Measurements from ENCODE around the gene CRIP3.
A peak's percentile ranks its signal among the peaks of the same experiment; 100 is the strongest.

CRIP3 gene

DNA sequence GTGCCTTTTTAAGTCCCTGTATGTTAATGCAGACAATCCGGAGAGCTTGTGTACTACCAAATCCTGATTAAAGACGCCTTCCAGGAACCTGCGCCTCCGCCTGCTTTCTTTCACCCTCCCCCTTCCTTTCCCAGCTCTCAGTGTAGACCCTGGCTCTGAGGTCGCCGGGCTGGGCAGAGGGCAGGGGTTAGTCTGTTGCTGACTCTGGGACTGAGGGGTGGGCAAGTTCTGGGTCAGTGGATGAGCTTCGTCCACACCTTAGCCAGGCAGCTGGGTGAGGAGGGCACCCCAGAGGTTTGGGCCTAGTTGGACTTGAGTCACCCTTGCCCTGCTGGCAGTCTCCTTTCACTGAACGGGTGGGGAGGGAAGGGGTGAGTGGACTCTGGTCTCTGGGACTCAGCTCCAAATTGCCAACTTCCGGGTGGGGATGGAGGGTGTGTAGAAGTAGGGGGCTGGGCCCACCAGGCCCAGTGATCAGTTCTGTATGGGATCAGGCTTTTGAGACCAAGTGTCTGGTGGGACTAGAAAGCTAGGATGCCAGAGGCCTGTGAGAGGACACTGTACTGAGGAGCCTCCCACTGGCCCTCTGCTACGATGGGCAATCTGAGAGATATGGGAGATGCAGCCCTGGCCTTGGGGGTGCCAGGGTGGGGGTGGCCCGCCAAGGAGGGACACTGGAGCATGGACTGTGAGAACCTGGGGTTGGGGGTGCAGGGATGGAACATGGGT is 31.9 kb downstream of the CRIP3 start:
- H3K4me3 Mint-ChIP-seq = peak overlapping the region; percentile 86

DNA sequence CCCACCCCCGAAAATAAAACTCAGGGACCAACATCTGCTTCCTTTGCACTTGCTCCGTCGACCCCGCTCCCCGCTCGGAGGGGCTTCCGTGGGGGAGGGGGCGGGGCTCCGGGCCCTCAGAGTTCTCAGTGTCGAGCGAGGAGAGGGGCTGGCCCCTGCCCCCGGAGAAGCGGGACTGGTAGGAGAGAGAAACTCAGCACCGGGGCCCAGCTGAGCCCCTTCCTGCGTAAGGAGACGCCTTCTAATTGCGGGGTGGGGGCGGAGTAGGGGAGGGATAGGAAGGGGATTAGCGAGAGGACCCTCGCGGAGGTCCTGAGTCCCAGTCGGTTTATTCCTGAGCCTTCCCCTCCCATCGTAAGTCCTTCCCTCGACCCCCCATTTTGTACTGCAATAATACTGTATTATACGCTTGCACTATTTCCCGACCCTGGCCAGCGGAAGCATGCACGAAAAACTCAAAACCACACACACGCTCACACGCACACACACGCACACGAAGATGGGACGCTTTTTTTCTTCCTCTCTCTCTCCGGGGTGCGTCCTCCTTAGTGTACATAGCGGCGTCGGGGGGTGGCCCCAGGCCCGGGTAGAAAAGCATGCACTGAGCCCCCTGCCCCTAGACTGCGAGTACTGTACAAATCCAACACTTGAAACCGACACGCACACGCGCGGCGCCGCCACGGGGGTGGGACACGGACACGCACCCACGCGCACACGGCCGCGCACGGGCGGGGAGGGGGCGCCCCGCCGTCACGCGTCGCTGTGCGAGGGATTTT is 32.6 kb downstream of the CRIP3 start:
- Mint-ChIP-seq H3K9me3 (ENCODE audit: low read depth) (no peaks in the 10 kb centered on the region), H3K27me3 (peaks cover 8% of the 10 kb centered on the region), H3K27ac (peak overlapping the region; percentile 18), H3K4me1 (ENCODE audit: low read depth) (peaks cover 7% of the 10 kb centered on the region), H3K36me3 (no peaks in the 10 kb centered on the region), H3K4me3 (peak overlapping the region; percentile 86)

More for the DNA sequence above, 31.9 kb downstream of the CRIP3 start:
- Mint-ChIP-seq H3K27ac (no peak overlapping the region), H3K36me3 (no peaks in the 10 kb centered on the region), H3K27me3 (peaks cover 10% of the 10 kb centered on the region), H3K4me1 (ENCODE audit: low read depth) (peaks cover 6% of the 10 kb centered on the region), H3K9me3 (ENCODE audit: low read depth) (no peaks in the 10 kb centered on the region)

DNA sequence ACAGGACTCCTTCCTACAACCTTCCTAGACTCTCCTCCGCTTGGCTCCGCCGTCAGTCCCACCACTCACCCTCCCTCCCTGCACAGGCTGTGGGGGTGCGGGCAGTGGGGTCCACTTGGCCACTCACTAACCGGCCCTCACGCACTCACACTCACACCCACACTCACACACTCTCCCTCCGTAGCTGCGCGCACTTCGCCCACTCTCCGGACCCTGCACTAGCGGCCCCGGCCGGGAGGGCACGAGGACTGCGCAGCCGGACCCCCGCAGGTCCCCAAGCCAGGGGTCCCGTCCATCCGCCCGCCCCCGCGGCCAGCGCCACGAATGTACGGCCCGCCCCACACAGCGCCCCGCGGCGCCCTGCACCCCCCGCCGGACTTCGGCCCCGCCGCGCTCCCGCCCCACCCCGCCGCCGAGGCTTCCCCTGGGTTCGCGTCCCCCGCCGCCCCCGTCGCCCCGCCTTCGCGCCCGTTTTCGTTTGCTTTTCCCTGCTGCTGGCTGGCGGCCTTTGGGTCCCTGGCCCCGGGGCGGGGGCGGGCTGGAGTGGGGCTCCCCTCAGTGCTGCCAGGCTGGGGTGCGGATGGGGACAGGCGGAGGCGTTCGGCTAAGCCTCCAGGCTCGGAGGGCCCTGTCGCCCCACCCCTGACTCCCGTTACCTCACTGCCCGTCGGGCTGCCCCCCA is 33.6 kb downstream of the CRIP3 start:
- Mint-ChIP-seq H3K27me3 (peaks cover 3% of the 10 kb centered on the region), H3K9me3 (ENCODE audit: low read depth) (no peaks in the 10 kb centered on the region), H3K36me3 (no peaks in the 10 kb centered on the region), H3K4me3 (peak overlapping the region; percentile 86), H3K4me1 (ENCODE audit: low read depth) (peaks cover 10% of the 10 kb centered on the region), H3K27ac (no peak overlapping the region)

DNA sequence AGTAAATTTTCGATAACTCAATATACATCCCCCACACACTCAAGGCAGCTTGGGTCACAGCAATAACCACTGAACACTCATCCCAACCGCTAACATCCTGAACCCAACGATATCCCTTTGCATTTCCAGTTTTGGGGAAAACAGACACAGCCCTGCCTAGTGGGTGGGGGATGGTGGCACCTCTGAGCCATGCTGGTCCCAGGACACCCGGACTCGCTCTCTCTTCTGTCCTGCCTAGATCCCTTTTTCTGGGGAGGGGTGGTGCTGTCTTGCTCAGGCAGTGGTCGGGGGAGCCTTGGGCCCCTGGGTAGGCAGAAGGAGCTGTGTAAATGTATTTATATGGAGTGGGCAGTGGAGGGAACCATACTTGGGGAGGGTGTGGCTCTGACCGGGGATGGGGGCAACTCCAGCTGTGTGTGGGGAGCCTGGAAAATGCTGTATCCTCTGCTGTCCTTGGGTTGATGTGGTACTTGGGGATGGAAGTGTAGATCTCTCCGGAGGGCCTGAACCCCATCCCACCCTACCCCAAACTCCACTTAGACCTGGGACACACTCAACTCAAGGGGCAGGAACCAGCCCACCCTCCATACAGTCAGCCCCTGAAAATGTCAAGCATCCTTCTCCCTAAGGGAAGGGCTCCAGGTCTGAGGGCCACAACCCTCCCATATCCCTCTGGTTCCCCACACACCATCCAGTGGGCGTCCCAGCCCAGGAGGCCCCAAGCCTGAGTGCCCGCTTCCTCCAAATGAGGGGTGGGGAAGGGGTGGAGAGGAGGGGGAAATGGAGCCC is 34.3 kb downstream of the CRIP3 start:
- Mint-ChIP-seq H3K4me1 (ENCODE audit: low read depth) (peaks cover 12% of the 10 kb centered on the region), H3K27ac (no peak overlapping the region), H3K9me3 (ENCODE audit: low read depth) (no peaks in the 10 kb centered on the region), H3K36me3 (no peaks in the 10 kb centered on the region), H3K27me3 (peaks cover 3% of the 10 kb centered on the region), H3K4me3 (peak overlapping the region; percentile 75)

DNA sequence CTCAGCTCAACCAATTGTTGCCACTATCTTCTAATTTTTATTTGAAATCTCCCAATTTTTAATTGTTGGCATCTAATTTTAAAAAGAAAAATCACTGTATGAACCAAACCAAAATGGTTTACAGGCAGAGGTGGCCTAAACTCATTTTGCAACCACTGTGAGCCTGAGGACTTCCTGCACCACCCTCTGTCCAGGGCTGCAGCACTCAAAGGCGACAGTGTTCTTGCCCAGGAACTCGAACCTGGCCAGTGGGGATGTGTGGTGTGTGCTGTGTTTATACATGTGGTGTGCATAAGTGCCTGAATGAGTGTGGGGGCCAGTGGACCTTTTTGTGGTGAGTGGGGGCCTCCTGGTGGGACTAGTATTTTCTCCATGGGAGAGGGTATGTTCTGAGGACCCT is 34.9 kb downstream of the CRIP3 start:
- peaks cover 3% of the 10 kb centered on the region for H3K27me3 Mint-ChIP-seq
- H3K9me3 Mint-ChIP-seq (ENCODE audit: low read depth) = no peaks in the 10 kb centered on the region
- peaks cover 16% of the 10 kb centered on the region for H3K4me1 Mint-ChIP-seq (ENCODE audit: low read depth)
- no peaks in the 10 kb centered on the region for H3K36me3 Mint-ChIP-seq
- no peak overlapping the region for H3K27ac Mint-ChIP-seq
- H3K4me3 Mint-ChIP-seq = no peak overlapping the region

DNA sequence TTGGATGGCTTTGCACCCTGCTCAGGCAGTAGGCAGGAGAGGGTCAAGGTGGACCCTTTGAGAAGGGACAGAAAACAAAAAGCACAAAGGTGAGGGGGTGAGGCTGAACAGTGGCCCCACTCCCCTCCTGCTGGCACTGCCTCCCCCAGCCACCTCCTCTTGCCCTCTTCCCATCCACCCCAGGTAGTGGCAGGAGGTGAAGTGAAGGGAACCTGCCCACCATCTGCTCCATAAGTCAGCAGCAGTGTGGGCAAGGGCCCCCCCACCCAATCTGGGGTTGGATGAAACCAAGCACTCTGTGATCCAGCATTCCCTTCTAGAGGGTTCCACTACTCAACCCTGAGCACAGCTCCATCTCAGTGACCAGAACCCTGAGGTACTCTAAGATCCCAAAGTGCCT is 36.7 kb downstream of the CRIP3 start:
- no peak overlapping the region for H3K4me3 Mint-ChIP-seq
- H3K36me3 Mint-ChIP-seq = no peaks in the 10 kb centered on the region
- no peak overlapping the region for H3K27ac Mint-ChIP-seq
- peaks cover 16% of the 10 kb centered on the region for H3K4me1 Mint-ChIP-seq (ENCODE audit: low read depth)
- peaks cover under 1% of the 10 kb centered on the region for H3K27me3 Mint-ChIP-seq
- no peaks in the 10 kb centered on the region for H3K9me3 Mint-ChIP-seq (ENCODE audit: low read depth)

DNA sequence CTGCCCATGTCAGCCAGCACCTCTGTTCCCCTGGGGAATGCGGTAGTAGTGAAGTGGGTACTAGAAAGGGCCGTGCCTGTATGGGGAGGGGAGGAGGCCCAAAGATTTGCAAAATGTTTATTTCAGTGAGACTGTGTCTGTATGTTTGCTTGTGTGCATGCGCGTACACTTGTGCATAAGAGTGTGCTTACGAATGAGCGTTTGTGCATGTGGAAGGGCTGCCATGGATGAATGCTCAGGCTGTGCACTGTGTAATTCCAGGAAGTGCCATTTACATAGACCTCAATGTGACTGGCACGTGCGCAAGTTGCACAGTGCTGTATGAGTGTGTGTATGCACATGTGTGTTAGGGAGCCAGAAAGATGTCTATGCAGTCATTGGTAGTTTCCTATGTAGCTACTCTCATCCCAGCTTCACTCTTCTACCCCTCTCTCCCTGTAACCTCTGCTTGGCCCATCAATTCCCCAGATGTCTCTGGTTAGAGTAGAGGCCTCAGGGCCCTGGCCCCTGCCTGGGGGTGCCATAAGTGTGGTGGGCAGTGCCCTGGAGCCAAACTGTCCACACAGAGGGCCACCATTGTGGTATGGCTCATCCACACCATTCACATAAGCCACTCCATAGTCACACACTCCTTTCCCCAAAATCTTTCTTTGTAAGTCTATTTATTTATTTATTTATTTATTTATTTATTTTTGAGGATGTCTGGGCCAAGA is 37.4 kb downstream of the CRIP3 start:
- no peaks in the 10 kb centered on the region for H3K36me3 Mint-ChIP-seq
- no peaks in the 10 kb centered on the region for H3K9me3 Mint-ChIP-seq (ENCODE audit: low read depth)
- peaks cover 16% of the 10 kb centered on the region for H3K4me1 Mint-ChIP-seq (ENCODE audit: low read depth)
- no peak overlapping the region for H3K4me3 Mint-ChIP-seq
- no peaks in the 10 kb centered on the region for H3K27me3 Mint-ChIP-seq
- H3K27ac Mint-ChIP-seq = no peak overlapping the region

DNA sequence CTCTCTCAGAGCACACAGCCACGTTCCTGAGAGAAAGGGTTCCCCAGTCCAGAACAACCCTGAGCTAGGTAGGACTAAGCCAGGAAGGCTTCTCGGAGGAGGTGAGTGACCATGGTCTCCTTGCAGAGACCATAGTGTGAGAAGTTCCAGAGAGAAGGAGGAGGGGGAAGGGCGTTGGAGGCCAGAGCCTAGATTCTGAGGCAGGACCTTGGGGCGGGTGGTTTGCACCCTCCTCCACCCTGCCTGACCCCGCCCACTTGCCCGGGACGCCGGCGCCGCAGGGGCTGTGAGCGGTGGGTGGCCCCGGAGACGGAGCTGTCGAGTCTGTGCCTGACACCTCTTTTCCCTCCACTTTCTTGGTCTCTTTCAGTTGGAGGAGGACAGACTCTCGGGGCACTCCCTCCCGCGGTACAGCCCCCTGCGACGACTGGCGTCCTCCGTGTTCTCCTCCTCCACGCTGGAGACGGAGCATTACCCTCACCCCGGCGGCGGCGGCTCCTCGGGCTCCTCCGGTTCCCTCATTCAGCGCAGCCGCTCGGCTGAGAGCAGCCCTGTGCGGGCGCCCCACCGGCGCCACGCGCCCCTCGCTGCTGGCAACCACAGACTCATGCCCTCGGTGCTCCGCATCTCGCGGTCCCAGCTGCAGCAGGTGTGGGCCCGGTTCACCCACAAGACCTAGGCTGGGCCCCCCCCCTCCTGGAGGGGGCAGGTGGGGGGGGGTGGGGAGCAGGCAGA is 39.2 kb downstream of the CRIP3 start:
- Mint-ChIP-seq H3K27me3 (no peaks in the 10 kb centered on the region), H3K36me3 (no peaks in the 10 kb centered on the region), H3K4me3 (peak overlapping the region; percentile 80), H3K4me1 (ENCODE audit: low read depth) (peaks cover 10% of the 10 kb centered on the region), H3K27ac (no peak overlapping the region), H3K9me3 (ENCODE audit: low read depth) (no peaks in the 10 kb centered on the region)

DNA sequence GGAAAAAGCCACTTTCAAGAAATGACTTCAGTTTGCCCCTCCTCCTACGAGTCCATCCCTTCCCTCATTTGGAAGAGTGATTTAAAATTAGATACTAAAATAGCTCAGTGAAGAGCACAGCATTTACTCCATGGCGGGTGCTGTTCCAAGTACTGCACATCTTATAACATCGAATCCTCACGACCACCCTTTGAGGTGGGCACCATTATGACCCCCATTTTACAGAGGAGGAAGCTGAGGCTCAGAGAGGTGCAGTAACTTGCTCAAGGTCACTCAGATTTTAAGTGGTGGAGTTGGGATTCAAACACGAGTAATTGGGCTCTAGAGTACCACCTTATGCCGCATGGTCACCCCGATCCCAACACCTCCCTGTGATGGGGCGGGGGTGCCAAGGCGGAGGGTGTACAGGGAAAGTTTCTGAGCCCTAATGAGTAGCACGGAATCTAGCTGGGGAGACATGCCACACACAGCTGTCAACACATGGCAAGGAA is 39.8 kb downstream of the CRIP3 start:
- no peaks in the 10 kb centered on the region for H3K9me3 Mint-ChIP-seq (ENCODE audit: low read depth)
- H3K4me1 Mint-ChIP-seq (ENCODE audit: low read depth) = peaks cover 10% of the 10 kb centered on the region
- H3K27ac Mint-ChIP-seq = no peak overlapping the region
- H3K36me3 Mint-ChIP-seq = no peaks in the 10 kb centered on the region
- H3K4me3 Mint-ChIP-seq = peak overlapping the region; percentile 80
- H3K27me3 Mint-ChIP-seq = no peaks in the 10 kb centered on the region

DNA sequence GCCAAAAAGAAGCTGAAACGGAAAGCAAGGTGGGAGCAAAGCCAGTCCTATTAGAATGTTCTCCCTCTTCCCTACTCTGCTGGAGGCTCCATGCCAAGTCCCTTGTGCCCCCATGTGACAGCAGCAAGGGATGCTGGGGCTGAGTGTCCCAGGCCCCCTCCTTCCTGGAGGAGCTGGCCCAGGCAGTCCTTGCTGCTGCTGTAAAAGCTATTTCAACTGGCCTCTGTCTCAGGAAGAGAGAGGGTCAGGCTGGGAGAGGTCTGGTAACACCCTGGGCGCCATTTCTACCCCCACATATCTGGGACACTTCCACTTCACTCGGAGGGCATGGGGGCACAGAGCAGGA is 40.3 kb downstream of the CRIP3 start:
- Mint-ChIP-seq H3K27me3 (peaks cover 3% of the 10 kb centered on the region), H3K36me3 (no peaks in the 10 kb centered on the region), H3K4me1 (ENCODE audit: low read depth) (peaks cover 10% of the 10 kb centered on the region), H3K27ac (no peak overlapping the region), H3K4me3 (no peak overlapping the region), H3K9me3 (ENCODE audit: low read depth) (no peaks in the 10 kb centered on the region)

DNA sequence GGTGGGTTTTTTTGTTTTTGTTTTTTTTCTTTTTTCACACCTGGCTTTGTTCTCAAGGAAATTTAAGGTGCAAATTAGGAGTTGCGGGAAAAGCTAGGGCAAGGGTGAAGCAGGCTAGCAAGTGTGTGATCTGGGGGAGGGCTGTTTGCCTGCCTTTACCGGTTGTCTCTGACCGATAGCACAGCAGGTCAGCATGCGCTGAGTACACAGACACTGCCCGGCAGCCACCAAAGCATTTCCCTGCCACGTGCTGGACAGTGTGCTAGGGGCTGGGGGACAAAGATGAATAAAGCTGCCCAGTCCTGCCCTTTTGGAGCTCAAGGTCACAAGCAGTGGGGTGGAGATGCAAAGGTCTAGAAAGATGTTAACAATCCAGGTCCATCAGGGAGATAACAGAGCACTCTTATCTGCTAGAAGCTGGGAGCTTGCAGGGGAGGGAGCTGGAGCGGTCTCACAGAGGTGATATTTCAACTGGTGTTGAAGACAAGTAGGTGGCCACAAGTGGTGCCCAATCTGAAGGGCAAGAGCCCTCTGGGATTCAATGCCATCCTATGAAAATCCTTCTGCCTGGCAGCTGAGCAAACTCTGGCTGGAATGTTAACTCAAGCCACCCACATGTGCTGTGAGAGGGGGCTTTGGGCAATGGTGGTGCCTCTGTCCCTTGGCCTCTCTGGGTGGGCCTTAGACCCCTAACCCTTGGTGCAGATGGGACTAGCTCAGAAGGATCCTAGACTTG is 40.8 kb downstream of the CRIP3 start:
- Mint-ChIP-seq H3K4me3 (no peak overlapping the region), H3K27me3 (peaks cover 3% of the 10 kb centered on the region), H3K36me3 (no peaks in the 10 kb centered on the region), H3K9me3 (ENCODE audit: low read depth) (no peaks in the 10 kb centered on the region), H3K4me1 (ENCODE audit: low read depth) (peaks cover 10% of the 10 kb centered on the region), H3K27ac (no peak overlapping the region)

DNA sequence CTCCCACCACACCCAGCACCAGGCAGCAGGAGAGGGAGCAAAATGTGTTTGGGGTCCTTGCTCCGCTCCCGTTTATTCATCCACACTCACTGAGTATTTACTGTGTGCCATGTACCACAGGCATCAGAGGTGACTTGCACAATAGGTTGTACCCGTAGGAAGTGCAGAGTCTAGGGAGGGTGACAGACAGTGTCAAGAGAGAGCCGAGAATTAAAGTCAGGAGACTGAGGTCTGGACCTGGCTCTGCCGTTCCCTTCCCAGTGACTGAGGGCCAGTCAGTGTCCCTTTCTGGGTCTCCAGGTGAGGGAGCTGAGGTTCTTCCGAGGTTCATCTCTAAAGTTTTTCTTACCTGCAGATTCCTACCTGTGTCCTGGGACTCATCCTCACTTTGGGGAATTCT is 43.1 kb downstream of the CRIP3 start:
- H3K4me3 Mint-ChIP-seq = no peak overlapping the region
- H3K9me3 Mint-ChIP-seq (ENCODE audit: low read depth) = no peaks in the 10 kb centered on the region
- no peaks in the 10 kb centered on the region for H3K36me3 Mint-ChIP-seq
- H3K4me1 Mint-ChIP-seq (ENCODE audit: low read depth) = peaks cover 9% of the 10 kb centered on the region
- no peak overlapping the region for H3K27ac Mint-ChIP-seq
- H3K27me3 Mint-ChIP-seq = peaks cover 3% of the 10 kb centered on the region

DNA sequence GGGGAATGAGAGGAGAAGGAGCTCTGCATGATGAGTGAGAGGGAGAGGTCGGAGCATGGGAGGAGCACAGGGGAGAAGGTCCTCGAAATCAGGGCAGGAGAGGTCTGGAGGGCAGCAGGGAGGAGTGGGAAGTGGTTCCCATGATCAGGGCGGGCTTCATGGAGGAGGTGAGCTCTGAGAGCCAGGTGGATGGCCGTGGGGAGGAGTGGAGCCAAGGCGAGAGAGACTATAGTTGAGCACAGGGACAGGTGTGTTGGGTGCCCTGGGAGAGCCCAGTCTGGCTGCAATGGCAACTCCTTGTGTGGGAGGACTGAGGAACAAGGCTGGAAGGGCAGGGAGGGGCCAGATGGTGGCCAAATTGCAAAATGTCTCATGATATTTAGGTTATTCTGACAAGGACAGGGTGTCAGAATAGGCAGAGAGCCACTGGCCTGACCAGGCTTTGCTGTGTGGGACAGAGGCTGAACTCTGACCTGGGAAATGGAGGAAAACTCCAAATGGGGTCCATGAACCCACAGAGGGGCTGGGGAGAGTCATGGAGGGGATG is 44.0 kb downstream of the CRIP3 start:
- Mint-ChIP-seq H3K9me3 (ENCODE audit: low read depth) (no peaks in the 10 kb centered on the region), H3K4me1 (ENCODE audit: low read depth) (peaks cover 4% of the 10 kb centered on the region), H3K36me3 (no peaks in the 10 kb centered on the region), H3K27ac (no peak overlapping the region), H3K4me3 (no peak overlapping the region), H3K27me3 (peaks cover 3% of the 10 kb centered on the region)

All from activated naive CD8-positive, alpha-beta T cell (primary cell).